ENCODE data around the gene NXPH1. TPM values are rescaled to one million over a fixed set of nuclear protein-coding genes. Genes with fewer than 3 reads are reported as not detected.

Gene NXPH1
- total RNA-seq, 1 donor from 2014 or later: not detected

GRCh38 chr7:8615019-8615418, 181.6 kb downstream of the NXPH1 start:
- ChIA-PET POLR2A (no interaction called here), CTCF (no interaction called here)
- Mint-ChIP-seq H3K36me3 (ENCODE audit: low read depth) (no peaks in the 10 kb centered on the region), H3K4me3 (no peak overlapping the region), H3K27ac (no peak overlapping the region), H3K9me3 (peaks cover 4% of the 10 kb centered on the region), H3K27me3 (no peaks in the 10 kb centered on the region), H3K4me1 (no peaks in the 10 kb centered on the region)
- TF ChIP-seq, protein P1, sequence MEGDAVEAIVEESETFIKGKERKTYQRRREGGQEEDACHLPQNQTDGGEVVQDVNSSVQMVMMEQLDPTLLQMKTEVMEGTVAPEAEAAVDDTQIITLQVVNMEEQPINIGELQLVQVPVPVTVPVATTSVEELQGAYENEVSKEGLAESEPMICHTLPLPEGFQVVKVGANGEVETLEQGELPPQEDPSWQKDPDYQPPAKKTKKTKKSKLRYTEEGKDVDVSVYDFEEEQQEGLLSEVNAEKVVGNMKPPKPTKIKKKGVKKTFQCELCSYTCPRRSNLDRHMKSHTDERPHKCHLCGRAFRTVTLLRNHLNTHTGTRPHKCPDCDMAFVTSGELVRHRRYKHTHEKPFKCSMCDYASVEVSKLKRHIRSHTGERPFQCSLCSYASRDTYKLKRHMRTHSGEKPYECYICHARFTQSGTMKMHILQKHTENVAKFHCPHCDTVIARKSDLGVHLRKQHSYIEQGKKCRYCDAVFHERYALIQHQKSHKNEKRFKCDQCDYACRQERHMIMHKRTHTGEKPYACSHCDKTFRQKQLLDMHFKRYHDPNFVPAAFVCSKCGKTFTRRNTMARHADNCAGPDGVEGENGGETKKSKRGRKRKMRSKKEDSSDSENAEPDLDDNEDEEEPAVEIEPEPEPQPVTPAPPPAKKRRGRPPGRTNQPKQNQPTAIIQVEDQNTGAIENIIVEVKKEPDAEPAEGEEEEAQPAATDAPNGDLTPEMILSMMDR (IDR thresholded peaks at IDR 0.05): no peak
- no peak for DNase-seq
- intact Hi-C loops (cut with micrococcal nuclease): no loop called here
- no peak for ATAC-seq (ENCODE audit: low read depth)

DNA sequence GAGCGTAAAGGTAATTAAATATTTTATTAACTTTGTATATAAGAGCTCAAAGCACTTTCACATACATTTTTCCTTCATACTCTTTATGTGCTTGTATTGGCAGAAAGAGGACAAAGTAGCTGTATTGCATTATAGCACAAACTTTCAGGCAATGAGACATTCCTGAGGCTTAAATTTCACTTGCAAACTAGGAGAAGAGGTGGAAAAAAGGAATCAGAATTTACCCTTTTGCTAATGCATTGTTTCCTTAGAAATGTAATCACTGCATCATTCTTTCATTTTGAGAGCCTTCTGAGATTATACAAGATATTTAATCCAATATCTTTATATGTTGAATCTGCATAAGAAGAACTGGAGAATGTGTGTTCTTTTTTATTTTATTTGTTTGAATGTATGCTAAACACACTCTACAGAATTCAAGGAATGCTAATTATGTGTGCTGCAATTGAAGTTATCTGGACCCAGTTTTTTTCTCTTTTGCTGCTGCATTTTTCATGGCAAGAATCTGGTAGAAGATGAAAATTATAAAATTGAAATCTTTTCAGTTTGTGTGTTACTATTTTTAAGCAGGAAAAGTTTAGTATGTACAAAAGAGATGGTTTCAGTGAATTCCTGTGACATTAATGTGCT, 185.1 kb downstream of the NXPH1 start:
- peaks cover 4% of the 10 kb centered on the region for H3K9me3 Mint-ChIP-seq
- H3K27me3 Mint-ChIP-seq: no peaks in the 10 kb centered on the region
- CTCF ChIA-PET: no interaction called here
- POLR2A ChIA-PET: no interaction called here
- no peak for DNase-seq
- H3K27ac Mint-ChIP-seq: no peak overlapping the region
- no peak overlapping the region for H3K4me3 Mint-ChIP-seq
- intact Hi-C loops (cut with micrococcal nuclease): no loop called here
- no peak for ATAC-seq (ENCODE audit: low read depth)
- H3K36me3 Mint-ChIP-seq (ENCODE audit: low read depth): no peaks in the 10 kb centered on the region
- no peaks in the 10 kb centered on the region for H3K4me1 Mint-ChIP-seq
- TF ChIP-seq, protein P1 (IDR thresholded peaks at IDR 0.05): no peak

GRCh38 chr7:8620169-8620568, 186.8 kb downstream of the NXPH1 start:
- H3K27ac Mint-ChIP-seq: no peak overlapping the region
- intact Hi-C loops (cut with micrococcal nuclease): no loop called here
- TF ChIP-seq, protein P1 (IDR thresholded peaks at IDR 0.05): no peak
- ATAC-seq (ENCODE audit: low read depth) (no peak), DNase-seq (no peak)
- H3K4me3 Mint-ChIP-seq: no peak overlapping the region
- ChIA-PET POLR2A (no interaction called here), CTCF (no interaction called here)
- H3K9me3 Mint-ChIP-seq: peaks cover 4% of the 10 kb centered on the region
- H3K36me3 Mint-ChIP-seq (ENCODE audit: low read depth): no peaks in the 10 kb centered on the region
- H3K27me3 Mint-ChIP-seq: no peaks in the 10 kb centered on the region
- H3K4me1 Mint-ChIP-seq: no peaks in the 10 kb centered on the region

GRCh38 chr7:8625612-8626011, 192.2 kb downstream of the NXPH1 start:
- intact Hi-C loops (cut with micrococcal nuclease): no loop called here
- Mint-ChIP-seq H3K27ac (no peak overlapping the region), H3K27me3 (no peaks in the 10 kb centered on the region), H3K36me3 (ENCODE audit: low read depth) (no peaks in the 10 kb centered on the region), H3K4me3 (no peak overlapping the region), H3K9me3 (no peaks in the 10 kb centered on the region), H3K4me1 (no peaks in the 10 kb centered on the region)
- TF ChIP-seq, protein P1 (IDR thresholded peaks at IDR 0.05): no peak
- ATAC-seq (ENCODE audit: low read depth) (no peak), DNase-seq (no peak)
- ChIA-PET CTCF (no interaction called here), POLR2A (no interaction called here)

- Mint-ChIP-seq H3K36me3 (ENCODE audit: low read depth) (no peaks in the 10 kb centered on the region), H3K4me3 (no peak overlapping the region), H3K27ac (no peak overlapping the region), H3K4me1 (no peaks in the 10 kb centered on the region), H3K9me3 (no peaks in the 10 kb centered on the region), H3K27me3 (no peaks in the 10 kb centered on the region)
- TF ChIP-seq, protein P1 (IDR thresholded peaks at IDR 0.05): no peak
- DNase-seq (no peak), ATAC-seq (ENCODE audit: low read depth) (no peak)
- ChIA-PET POLR2A (no interaction called here), CTCF (no interaction called here)
- intact Hi-C loops (cut with micrococcal nuclease): no loop called here
Measured at GRCh38 chr7:8627325-8627724, 193.9 kb downstream of the NXPH1 start.
